Left ventricle myocardium inferior (tissue), 1 donor: ENCODE measurements around the gene CCDC85A. TPM values are rescaled to one million over a fixed set of nuclear protein-coding genes. Genes with fewer than 3 reads are reported as not detected.
A peak's percentile ranks its signal among the peaks of the same experiment; 100 is the strongest.

Experiments
- DNase-seq: peaks from one replicate; pipeline ENCODE4 v3.0.0-alpha.2; 2020
- H3K27ac ChIP-seq: fragments of 200-600 bp; replicated peaks from 2 replicates; pipeline ENCODE4 v1.8.0; 2021
- H3K27me3 ChIP-seq: fragments of 200-600 bp; 2 replicates; pipeline ENCODE4 v1.8.0; 2021; ENCODE audit warnings: low read depth
- H3K36me3 ChIP-seq: fragments of 200-600 bp; 2 replicates; pipeline ENCODE4 v1.8.0; 2021
- H3K4me1 ChIP-seq: fragments of 200-600 bp; 2 replicates; pipeline ENCODE4 v1.8.0; 2021
- H3K4me3 ChIP-seq: fragments of 200-600 bp; 2 replicates; pipeline ENCODE4 v1.8.0; 2021; ENCODE audit warnings: mild to moderate bottlenecking, moderate library complexity
- H3K9me3 ChIP-seq: fragments of 200-600 bp; replicated peaks from 2 replicates; pipeline ENCODE4 v1.8.0; 2021
- intact Hi-C: fragments of 100-400 bp; cut with micrococcal nuclease; formaldehyde crosslinking; loops from one replicate; pipeline ENCODE4 v1.11.0; 2022
- total RNA-seq: library from RNA; stranded (reverse); fragmentation: NEBNext Ultra II Directional; extraction: Animal tissue kit (Norgen Biotek cat#: 25700); gene quantifications from one replicate; pipeline ENCODE4 v1.2.1, GENCODE V29; 2021
- TF ChIP-seq, protein P1 (sequence below): fragments of 200-600 bp; IDR thresholded peaks from 2 replicates; pipeline ENCODE4 v1.8.0; 2021; ENCODE audit warnings: antibody characterized with exemption, mild to moderate bottlenecking, borderline replicate concordance
- donor health status: DM: no; HTN: yes; CAD: no; lungs with severe emphysema.

The CCDC85A gene
- total RNA-seq, 1 donor from 2014 or later = 4.4 TPM

GRCh38 chr2:56295666-56296065 is 111.9 kb downstream of the CCDC85A start:
- Histone ChIP-seq H3K4me3 (no peak overlapping the region), H3K9me3 (no peaks in the 10 kb centered on the region), H3K36me3 (no peaks in the 10 kb centered on the region), H3K4me1 (peaks cover 22% of the 10 kb centered on the region), H3K27me3 (no peaks in the 10 kb centered on the region), H3K27ac (no peak overlapping the region)
- TF ChIP-seq, protein P1, sequence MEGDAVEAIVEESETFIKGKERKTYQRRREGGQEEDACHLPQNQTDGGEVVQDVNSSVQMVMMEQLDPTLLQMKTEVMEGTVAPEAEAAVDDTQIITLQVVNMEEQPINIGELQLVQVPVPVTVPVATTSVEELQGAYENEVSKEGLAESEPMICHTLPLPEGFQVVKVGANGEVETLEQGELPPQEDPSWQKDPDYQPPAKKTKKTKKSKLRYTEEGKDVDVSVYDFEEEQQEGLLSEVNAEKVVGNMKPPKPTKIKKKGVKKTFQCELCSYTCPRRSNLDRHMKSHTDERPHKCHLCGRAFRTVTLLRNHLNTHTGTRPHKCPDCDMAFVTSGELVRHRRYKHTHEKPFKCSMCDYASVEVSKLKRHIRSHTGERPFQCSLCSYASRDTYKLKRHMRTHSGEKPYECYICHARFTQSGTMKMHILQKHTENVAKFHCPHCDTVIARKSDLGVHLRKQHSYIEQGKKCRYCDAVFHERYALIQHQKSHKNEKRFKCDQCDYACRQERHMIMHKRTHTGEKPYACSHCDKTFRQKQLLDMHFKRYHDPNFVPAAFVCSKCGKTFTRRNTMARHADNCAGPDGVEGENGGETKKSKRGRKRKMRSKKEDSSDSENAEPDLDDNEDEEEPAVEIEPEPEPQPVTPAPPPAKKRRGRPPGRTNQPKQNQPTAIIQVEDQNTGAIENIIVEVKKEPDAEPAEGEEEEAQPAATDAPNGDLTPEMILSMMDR = no peak
- no peak for DNase-seq
- intact Hi-C loops = no loop called here

DNA sequence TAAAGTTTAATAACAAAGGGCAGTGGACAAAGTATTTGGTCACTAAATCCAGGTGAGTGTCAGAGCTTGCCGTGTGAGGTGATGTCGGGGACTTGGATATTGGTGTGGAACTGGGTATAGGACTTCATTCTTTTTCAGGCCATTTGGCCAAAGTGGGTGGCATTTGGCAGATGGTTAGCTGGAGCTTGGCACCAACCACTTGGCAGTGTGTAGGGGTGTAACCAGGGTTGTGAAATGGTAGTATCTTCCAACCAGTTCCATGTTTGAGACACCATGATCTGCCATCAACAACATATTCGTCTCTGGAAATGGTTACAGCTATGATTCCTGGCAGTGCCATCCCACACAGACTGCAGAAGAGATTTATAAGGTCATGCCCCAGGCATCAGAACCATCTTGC is 113.9 kb downstream of the CCDC85A start:
- Histone ChIP-seq H3K36me3 (no peaks in the 10 kb centered on the region), H3K4me1 (peaks cover 22% of the 10 kb centered on the region), H3K9me3 (no peaks in the 10 kb centered on the region), H3K4me3 (no peak overlapping the region), H3K27ac (no peak overlapping the region), H3K27me3 (no peaks in the 10 kb centered on the region)
- intact Hi-C loops = no loop called here
- TF ChIP-seq, protein P1 = no peak
- no peak for DNase-seq

GRCh38 chr2:56299171-56299691 is 115.4 kb downstream of the CCDC85A start:
- Histone ChIP-seq H3K36me3 (no peaks in the 10 kb centered on the region), H3K9me3 (no peaks in the 10 kb centered on the region), H3K27me3 (no peaks in the 10 kb centered on the region), H3K27ac (no peak overlapping the region), H3K4me3 (no peak overlapping the region), H3K4me1 (peaks cover 22% of the 10 kb centered on the region)
- TF ChIP-seq, protein P1 = no peak
- DNase-seq = no peak
- intact Hi-C loops = no loop called here

DNA sequence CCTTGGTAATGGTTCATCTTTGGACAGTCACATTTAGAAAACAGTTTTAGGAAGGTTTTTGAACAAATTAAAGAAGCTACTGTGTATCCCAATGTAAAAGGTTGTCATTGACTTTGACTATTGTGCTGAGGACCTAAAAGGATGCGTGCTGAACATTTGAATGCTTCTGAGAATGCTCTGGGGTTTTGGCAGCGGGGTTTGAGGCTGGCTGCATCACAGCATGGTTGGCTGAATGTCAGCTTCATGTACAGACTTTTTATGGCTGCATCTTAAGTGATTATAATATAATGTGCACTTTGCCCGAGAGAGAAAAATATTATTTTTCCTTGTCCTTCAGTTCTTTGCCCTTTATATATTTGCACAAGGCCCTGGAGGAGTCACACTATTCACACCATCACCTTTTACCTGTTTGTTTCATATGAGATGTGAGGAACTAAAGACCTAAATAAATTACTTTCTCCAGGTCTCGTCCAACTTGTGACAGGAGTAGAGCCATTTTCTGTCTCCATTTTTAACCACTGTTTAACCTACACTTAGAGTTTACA is 125.9 kb downstream of the CCDC85A start:
- peaks cover 26% of the 10 kb centered on the region for H3K4me1 ChIP-seq
- TF ChIP-seq, protein P1 = no peak
- no peak overlapping the region for H3K4me3 ChIP-seq
- DNase-seq = no peak
- no peaks in the 10 kb centered on the region for H3K27me3 ChIP-seq
- no peak overlapping the region for H3K27ac ChIP-seq
- H3K9me3 ChIP-seq = no peaks in the 10 kb centered on the region
- H3K36me3 ChIP-seq = no peaks in the 10 kb centered on the region
- intact Hi-C loops = no loop called here

DNA sequence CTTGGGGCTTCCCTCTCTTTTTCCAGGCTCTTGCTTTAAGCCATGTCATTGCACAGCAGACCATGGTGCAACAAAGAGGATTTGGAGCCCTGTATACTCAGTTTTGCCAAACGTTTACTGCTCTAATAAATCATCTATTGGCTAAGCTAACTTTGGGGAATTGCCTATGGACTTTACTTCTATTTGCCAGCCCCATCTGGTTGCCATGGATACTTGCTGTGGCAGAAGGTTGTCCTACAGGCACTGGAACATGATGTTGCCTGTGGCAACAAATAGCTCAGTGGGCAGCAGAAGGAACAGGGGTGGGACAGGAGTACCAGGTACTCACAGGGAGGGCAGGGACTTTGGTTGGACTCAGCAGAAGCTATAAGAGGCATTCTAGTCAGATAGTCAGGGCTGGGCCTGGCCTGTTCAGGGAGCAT is 129.7 kb downstream of the CCDC85A start:
- no peak overlapping the region for H3K4me3 ChIP-seq
- H3K9me3 ChIP-seq = no peaks in the 10 kb centered on the region
- H3K4me1 ChIP-seq = peaks cover 38% of the 10 kb centered on the region
- intact Hi-C loops = no loop called here
- peak overlapping the region; percentile 76 for H3K27ac ChIP-seq
- no peaks in the 10 kb centered on the region for H3K36me3 ChIP-seq
- TF ChIP-seq, protein P1 = no peak
- DNase-seq = no peak
- no peaks in the 10 kb centered on the region for H3K27me3 ChIP-seq
